GM21786 (cell line): ENCODE data around the gene ADSS1.

ENCODE experiments used
- ATAC-seq: cut with Tn5 transposase; IDR thresholded peaks from one replicate; pipeline ENCODE4 v1.9.1; 2021; ENCODE audit not compliant: unreplicated experiment

Gene ADSS1

GRCh38 chr14:104686624-104687517 is 37.2 kb upstream of the ADSS1 start:
- ATAC-seq, result no peak

- ATAC-seq, result no peak
These were observed 36.2 kb upstream of the ADSS1 start for GRCh38 chr14:104687601-104688504.

- ATAC-seq, result no peak
These were observed 35.4 kb upstream of the ADSS1 start for GRCh38 chr14:104688505-104689108.

GRCh38 chr14:104689109-104689880 is 34.7 kb upstream of the ADSS1 start, which contains the start of gene INF2:
INF2 (plus strand) TSS chr14:104689618; CDS start chr14:104701366, 11,748 bp downstream.
- no peak for ATAC-seq

- ATAC-seq, result no peak
These were observed 33.9 kb upstream of the ADSS1 start for GRCh38 chr14:104689881-104690711.

- no peak for ATAC-seq
These were observed 33.1 kb upstream of the ADSS1 start for GRCh38 chr14:104690861-104691455.

- no peak for ATAC-seq
These were observed 32.3 kb upstream of the ADSS1 start for GRCh38 chr14:104691546-104692260.

GRCh38 chr14:104692261-104692938 is 31.6 kb upstream of the ADSS1 start:
- ATAC-seq, result no peak

- no peak for ATAC-seq
These were observed 31.1 kb upstream of the ADSS1 start for GRCh38 chr14:104692939-104693315.

- no peak for ATAC-seq
These were observed 30.3 kb upstream of the ADSS1 start for GRCh38 chr14:104693482-104694431.

GRCh38 chr14:104694475-104694950 is 29.5 kb upstream of the ADSS1 start:
- no peak for ATAC-seq

GRCh38 chr14:104694991-104695659 is 28.9 kb upstream of the ADSS1 start:
- no peak for ATAC-seq

- no peak for ATAC-seq
These were observed 28.4 kb upstream of the ADSS1 start for GRCh38 chr14:104695660-104696000.

- ATAC-seq, result no peak
These were observed 27.2 kb upstream of the ADSS1 start for GRCh38 chr14:104696671-104697316.

- no peak for ATAC-seq
These were observed 26.7 kb upstream of the ADSS1 start for GRCh38 chr14:104697317-104697703.
